Fibroblast of skin of back (primary cell): ENCODE data around the gene ERICH6.

ENCODE experiments used
- DNase-seq: peaks from one replicate; pipeline ENCODE4 v3.0.0-alpha.2; 2013

Gene ERICH6

GRCh38 chr3:150612494-150612893 is 91.2 kb downstream of the ERICH6 start:
- DNase-seq, result no peak

DNA sequence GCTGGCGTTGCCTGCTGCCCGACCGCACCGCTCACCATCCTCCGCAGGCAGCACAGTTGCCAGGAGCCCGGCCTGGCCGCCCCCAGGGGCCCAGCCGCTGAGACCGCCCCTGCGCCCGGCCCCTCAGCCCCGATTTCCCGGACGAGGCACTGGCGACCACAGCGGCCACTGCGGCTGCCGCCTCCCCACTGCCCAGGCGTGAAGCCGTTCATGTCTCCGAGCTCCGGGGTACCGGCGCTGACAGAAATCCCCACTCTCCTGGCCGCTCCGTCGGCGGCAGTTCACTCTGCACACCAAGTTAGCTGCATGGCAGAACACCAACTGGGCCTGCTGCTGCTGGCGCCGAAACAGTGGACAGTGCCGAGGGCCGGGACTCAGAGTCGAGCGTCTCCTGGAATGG is 92.1 kb downstream of the ERICH6 start:
- DNase-seq, result no peak

- DNase-seq, result no peak
Measured at GRCh38 chr3:150610785-150611184, 92.9 kb downstream of the ERICH6 start.

DNA sequence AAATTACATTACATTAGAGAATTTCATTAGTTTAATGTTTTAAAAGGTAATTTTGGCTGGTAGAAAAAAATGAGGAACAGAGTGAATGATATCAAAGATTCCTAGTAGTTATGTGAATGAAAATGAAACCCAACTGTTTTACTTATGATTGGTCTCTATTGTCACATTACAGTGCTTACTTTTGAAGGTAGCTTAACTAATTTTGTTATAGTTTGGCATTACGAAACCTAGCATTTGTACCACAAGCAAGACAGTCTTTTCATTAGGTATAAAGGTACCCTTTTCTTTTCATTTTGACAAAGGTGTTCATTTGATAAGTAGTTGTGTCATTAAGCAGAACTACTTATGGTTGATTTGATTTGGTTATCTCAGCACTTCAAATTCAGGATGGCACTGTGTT is 93.7 kb downstream of the ERICH6 start:
- no peak for DNase-seq
